PC-9 (cell line): ENCODE measurements around the gene CBX4. TPM values are rescaled to one million over a fixed set of nuclear protein-coding genes. Genes with fewer than 3 reads are reported as not detected.

Experiments
- BruUV-seq: library from RNA; stranded (reverse); fragments of 400-500 nt; replicated peaks from 2 replicates; lab custom pipeline; 2021; lab: Mats Ljungman, UMichigan
- CTCF ChIA-PET: fragments of 300-600 bp; sonication (Branson Sonifier 250); formaldehyde crosslinking; loops from one replicate; lab custom pipeline; 2022; ENCODE audit warnings: antibody characterized with exemption; lab: Charles Lee
- POLR2A ChIA-PET: fragments of 300-600 bp; sonication (Branson Sonifier 250); formaldehyde crosslinking; loops from one replicate; lab custom pipeline; 2022; ENCODE audit warnings: antibody characterized with exemption; ENCODE audit not compliant: unreplicated experiment; lab: Charles Lee
- DNase-seq, 2 experiments: peaks; one replicate each; pipeline versions ENCODE4 v3.0.0 to v3.0.0-alpha.2; 2015 to 2022; ENCODE audit warnings: mixed read lengths in 1 of 2
- H2AFZ ChIP-seq: fragments of 200-600 bp; sonication (generic); 2 replicates; pipeline ENCODE4 v1.8.1; 2017; ENCODE audit warnings: antibody characterized with exemption
- H3F3A ChIP-seq: fragments of 200-600 bp; sonication (generic); 2 replicates; pipeline ENCODE4 v1.8.1; 2017; ENCODE audit warnings: antibody characterized with exemption, mild to moderate bottlenecking, low read depth; ENCODE audit not compliant: insufficient read depth
- H3K27ac ChIP-seq: fragments of 200-600 bp; sonication (generic); 2 replicates; pipeline ENCODE4 v1.6.1; 2016; ENCODE audit warnings: mixed run types
- H3K27me3 ChIP-seq: fragments of 200-600 bp; sonication (generic); 2 replicates; pipeline ENCODE4 v1.6.1; 2016; ENCODE audit warnings: low read depth, mixed run types; ENCODE audit not compliant: insufficient read depth
- H3K36me3 ChIP-seq: fragments of 200-600 bp; sonication (generic); 2 replicates; pipeline ENCODE4 v1.6.1; 2016; ENCODE audit warnings: low read depth, mixed run types
- H3K4me1 ChIP-seq: fragments of 200-600 bp; sonication (generic); replicated peaks from 2 replicates; pipeline ENCODE4 v1.6.1; 2016; ENCODE audit warnings: mixed run types; ENCODE audit not compliant: insufficient read depth
- H3K4me2 ChIP-seq: fragments of 200-600 bp; sonication (generic); 2 replicates; pipeline ENCODE4 v1.6.1; 2017; ENCODE audit warnings: mixed run types
- H3K4me3 ChIP-seq: fragments of 200-600 bp; sonication (generic); 2 replicates; pipeline ENCODE4 v1.6.1; 2016; ENCODE audit warnings: mixed run types
- H3K79me2 ChIP-seq: fragments of 200-600 bp; sonication (generic); 2 replicates; pipeline ENCODE4 v1.6.1; 2017; ENCODE audit warnings: low read depth, mixed run types
- H3K9me2 ChIP-seq: fragments of 200-600 bp; sonication (generic); 2 replicates; pipeline ENCODE4 v1.8.1; 2017; ENCODE audit warnings: mild to moderate bottlenecking; ENCODE audit not compliant: insufficient read depth
- H3K9me3 ChIP-seq: fragments of 200-600 bp; sonication (generic); 2 replicates; pipeline ENCODE4 v1.8.1; 2016; ENCODE audit warnings: low read depth; ENCODE audit not compliant: insufficient read depth
- H4K20me1 ChIP-seq: fragments of 200-600 bp; sonication (generic); 2 replicates; pipeline ENCODE4 v1.8.1; 2017; ENCODE audit not compliant: insufficient read depth
- EZH2 ChIP-seq: fragments of 200-600 bp; sonication (generic); IDR thresholded peaks from 2 replicates; pipeline ENCODE4 v1.8.0; 2017; ENCODE audit warnings: antibody characterized with exemption, low read depth
- intact Hi-C: fragments of 100-400 bp; cut with micrococcal nuclease; formaldehyde crosslinking; loops from one replicate; pipeline ENCODE4 v1.10.0; 2022; ENCODE audit not compliant: unreplicated experiment
- total RNA-seq: library from RNA; stranded (reverse); gene quantifications from 2 replicates; pipeline ENCODE4 v1.2.3, GENCODE V29; 2021
- TF ChIP-seq, protein P1 (sequence below): fragments of 200-600 bp; sonication (generic); conservative IDR thresholded peaks from 2 replicates; pipeline ENCODE4 v1.6.1; 2017; ENCODE audit warnings: mixed run types, antibody characterized with exemption, mild to moderate bottlenecking, moderate library complexity

The CBX4 gene
- total RNA-seq, 1 experiment from 2014 or later, result 32.0 TPM

DNA sequence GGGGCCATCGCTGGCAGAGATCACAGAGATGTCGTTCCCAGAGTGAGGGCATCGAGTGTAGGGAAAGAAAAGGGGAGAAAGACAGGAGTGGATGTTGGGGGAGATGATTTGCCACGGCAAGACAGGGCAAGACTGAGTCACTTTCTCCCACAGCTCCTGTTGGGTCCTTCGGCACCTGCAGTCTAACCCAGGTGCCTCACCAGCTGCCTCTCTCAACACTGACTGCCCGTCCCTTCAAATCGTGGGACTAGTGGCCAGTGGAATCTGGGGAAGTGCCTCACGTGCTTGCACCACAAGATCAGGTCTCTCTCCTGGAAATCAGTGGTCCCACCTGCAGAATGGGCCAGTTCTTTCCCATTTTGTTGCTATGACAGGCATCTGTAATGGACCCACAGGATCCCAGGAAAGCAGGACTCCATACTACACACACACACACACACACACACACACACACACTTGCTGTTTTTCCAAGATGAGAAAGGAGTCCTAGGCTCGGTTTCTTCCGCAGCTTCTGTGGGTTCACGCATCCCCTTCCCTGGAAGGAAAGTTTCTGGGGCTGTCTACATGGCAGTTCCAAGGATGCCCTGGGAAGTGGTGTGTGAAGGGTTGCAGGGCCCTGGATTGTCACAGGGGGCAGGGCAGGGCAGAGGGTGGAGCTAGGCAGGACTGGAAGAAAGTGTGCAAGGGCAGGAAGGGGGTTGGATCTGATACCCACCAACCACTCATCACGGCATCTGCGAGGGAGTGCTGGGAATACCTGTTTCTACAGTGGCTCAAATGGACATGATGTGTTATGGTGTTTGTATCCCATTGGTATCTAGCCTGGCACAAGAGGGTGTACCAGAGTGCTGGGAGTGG lies 32.1 kb downstream of the CBX4 start:
- TF ChIP-seq EZH2, result no peak
- TF ChIP-seq, protein P1, sequence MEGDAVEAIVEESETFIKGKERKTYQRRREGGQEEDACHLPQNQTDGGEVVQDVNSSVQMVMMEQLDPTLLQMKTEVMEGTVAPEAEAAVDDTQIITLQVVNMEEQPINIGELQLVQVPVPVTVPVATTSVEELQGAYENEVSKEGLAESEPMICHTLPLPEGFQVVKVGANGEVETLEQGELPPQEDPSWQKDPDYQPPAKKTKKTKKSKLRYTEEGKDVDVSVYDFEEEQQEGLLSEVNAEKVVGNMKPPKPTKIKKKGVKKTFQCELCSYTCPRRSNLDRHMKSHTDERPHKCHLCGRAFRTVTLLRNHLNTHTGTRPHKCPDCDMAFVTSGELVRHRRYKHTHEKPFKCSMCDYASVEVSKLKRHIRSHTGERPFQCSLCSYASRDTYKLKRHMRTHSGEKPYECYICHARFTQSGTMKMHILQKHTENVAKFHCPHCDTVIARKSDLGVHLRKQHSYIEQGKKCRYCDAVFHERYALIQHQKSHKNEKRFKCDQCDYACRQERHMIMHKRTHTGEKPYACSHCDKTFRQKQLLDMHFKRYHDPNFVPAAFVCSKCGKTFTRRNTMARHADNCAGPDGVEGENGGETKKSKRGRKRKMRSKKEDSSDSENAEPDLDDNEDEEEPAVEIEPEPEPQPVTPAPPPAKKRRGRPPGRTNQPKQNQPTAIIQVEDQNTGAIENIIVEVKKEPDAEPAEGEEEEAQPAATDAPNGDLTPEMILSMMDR, result no peak
- Histone ChIP-seq H2AFZ (no peak overlapping the region), H3K4me1 (peaks cover 23% of the 10 kb centered on the region; the same call in 1 of the 2 replicates), H3K4me3 (no peak overlapping the region), H4K20me1 (no peaks in the 10 kb centered on the region), H3K9me2 (no peaks in the 10 kb centered on the region), H3K9me3 (no peaks in the 10 kb centered on the region), H3K27me3 (peaks cover 16% of the 10 kb centered on the region), H3K36me3 (no peaks in the 10 kb centered on the region), H3K27ac (no peak overlapping the region), H3F3A (peaks cover 11% of the 10 kb centered on the region; the same call in 1 of the 2 replicates), H3K79me2 (no peaks in the 10 kb centered on the region), H3K4me2 (no peak overlapping the region)
- no TSS peak for BruUV-seq
- intact Hi-C loops, result no loop called here
- DNase-seq, result no peak
- ChIA-PET POLR2A (no interaction called here), CTCF (interaction anchor here (0.8 kb wide), 1 partner anchor 44 kb away, joined by 3 read pairs; no protein-coding TSS in a partner anchor)

DNA sequence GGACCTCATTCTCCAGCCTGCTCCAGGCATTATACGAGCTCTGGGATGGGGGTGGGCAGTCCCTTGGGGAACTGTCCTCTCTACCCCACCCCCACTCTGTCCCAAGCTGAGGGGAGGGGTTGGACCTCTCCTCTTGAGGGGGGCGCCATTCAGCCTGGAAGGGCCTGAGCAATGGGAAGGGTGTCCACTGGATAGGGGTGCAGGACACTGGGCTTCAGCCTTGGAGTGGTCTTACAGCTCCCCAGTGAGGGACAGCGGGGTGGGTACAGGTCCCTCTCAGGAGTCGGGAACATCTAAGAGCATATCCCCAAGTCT lies 32.8 kb downstream of the CBX4 start:
- Histone ChIP-seq H3K27me3 (peaks cover 21% of the 10 kb centered on the region), H3K36me3 (no peaks in the 10 kb centered on the region), H4K20me1 (no peaks in the 10 kb centered on the region), H2AFZ (no peak overlapping the region), H3K9me2 (no peaks in the 10 kb centered on the region), H3K79me2 (no peaks in the 10 kb centered on the region), H3F3A (peaks cover 6% of the 10 kb centered on the region; the same call in 1 of the 2 replicates), H3K9me3 (no peaks in the 10 kb centered on the region), H3K4me3 (no peak overlapping the region), H3K27ac (no peak overlapping the region), H3K4me1 (peaks cover 19% of the 10 kb centered on the region; the same call in 1 of the 2 replicates), H3K4me2 (no peak overlapping the region)
- ChIA-PET CTCF (no interaction called here), POLR2A (no interaction called here)
- intact Hi-C loops, result no loop called here
- TF ChIP-seq EZH2, result no peak
- TF ChIP-seq, protein P1, result no peak
- BruUV-seq, result no TSS peak
- DNase-seq, result no peak

DNA sequence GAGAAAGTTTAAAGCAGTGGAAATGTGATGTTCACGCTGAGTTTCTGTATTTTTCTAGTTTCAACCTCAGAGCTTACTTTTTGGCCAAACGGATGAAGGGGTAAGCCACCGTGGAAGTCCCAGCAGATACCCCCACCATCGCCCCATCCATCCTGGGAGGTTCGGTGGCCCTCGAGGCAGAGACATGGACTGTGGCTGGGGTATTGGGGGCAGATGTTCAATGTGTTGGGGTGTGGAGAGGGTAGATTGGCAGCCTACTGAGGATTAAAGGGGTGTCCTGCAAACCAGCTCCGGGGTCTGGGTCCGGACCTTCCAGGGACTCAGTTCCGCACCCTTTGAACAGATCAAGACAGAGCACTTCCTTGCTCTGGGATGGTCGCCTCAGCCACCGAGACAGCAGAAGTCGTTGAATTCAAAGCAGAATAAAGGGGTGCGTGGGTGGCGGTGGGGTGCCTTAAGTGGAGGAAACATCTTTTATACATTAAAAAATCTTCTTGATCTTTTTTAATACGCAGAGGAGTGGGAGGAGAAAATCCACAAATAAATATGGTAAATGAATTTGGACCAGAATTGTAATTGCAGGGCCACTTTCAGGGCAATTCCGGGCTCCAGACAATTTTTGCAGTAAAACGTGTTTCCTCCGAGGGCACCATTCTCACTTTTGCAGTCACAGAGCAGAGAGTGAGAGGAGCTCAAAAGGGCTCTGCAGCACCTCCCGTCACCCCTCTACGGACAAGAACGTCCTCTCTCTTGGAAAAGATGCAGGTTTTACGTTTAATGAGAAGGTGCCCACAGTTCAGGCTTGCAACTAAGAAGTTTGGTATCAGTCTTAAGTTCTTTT lies 34.2 kb downstream of the CBX4 start:
- H3K27ac ChIP-seq, result no peak overlapping the region
- no peak overlapping the region for H2AFZ ChIP-seq

More for the DNA sequence above, 34.2 kb downstream of the CBX4 start:
- Histone ChIP-seq H3K36me3 (no peaks in the 10 kb centered on the region), H3K79me2 (no peaks in the 10 kb centered on the region), H3K9me2 (no peaks in the 10 kb centered on the region), H3K4me1 (peaks cover 13% of the 10 kb centered on the region), H3K9me3 (no peaks in the 10 kb centered on the region), H3F3A (no peaks in the 10 kb centered on the region; the same call in 1 of the 2 replicates), H3K4me3 (no peak overlapping the region), H4K20me1 (no peaks in the 10 kb centered on the region), H3K27me3 (peaks cover 21% of the 10 kb centered on the region), H3K4me2 (no peak overlapping the region)
- no peak for TF ChIP-seq EZH2
- TF ChIP-seq, protein P1, result no peak
- ChIA-PET POLR2A (no interaction called here), CTCF (no interaction called here)
- DNase-seq, result no peak
- no TSS peak for BruUV-seq
- intact Hi-C loops, result no loop called here
